ENCODE data around the gene CST6.
"Not testable (repeated sequence)": the region's sequence is repeated elsewhere in the genome, so short reads cannot be mapped to it uniquely, and the experiment has no call there.

CST6 gene

DNA sequence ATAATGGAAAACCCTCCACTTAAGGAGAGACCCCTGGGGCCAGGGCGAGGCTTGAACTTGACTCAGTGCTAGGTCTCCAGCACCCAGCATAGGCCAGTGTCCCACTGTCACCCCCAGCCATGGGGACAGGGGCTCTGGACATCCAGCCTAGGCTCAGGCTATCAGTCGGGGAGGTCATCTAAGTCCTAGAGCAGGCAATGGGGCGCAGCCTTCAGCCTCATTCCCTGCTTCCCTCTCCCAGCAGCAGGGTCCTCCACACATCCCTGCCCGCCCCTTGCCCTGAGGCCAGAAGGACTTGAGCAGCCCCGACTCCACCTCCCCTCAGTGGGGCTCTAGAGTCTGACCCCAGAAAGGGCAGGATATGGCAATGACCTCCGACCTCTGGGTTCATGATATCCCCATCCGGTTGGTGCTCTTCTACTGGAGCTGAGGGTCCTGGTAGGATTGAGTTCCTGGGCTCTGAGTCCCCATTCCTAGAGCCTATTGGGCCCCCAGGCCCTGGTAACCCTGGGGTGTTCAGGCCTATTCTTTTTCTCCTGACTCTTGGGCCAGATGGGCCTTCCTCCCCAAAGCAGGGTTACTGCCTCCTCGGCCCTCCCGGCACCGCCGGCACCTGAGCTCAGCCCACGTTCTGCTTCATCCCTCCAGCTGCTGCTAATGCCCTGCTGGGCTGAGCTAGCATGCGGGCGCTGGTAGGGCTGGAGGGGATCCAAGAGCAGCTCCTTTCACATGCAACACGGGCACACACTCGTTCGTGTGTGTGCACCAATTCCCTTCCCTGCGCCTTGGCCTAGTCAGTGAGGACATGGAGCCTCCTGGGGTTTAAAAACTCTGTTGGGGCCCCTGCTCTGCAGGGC is 4.4 kb downstream of the CST6 start:
- DNase-seq: no peak

DNA sequence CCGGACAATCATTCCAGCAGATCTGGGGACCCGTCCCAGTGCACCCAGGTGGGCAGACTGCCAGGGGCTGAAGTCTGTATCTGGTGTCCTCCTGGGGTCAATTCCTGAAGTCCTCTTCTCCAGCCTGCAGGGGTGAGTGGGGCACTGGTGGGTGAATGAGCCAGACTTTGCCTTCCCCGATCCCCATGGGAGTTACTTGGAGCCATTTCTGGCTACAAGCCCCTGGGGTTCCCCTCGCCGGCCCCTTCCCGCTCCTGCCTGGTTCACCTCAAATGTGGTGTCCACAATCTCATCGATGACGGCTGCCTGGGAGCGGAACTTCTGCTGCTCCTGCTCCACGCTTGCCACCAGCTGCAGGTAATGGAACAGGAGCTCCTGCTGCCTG is 5.0 kb downstream of the CST6 start:
- DNase-seq: no peak

DNA sequence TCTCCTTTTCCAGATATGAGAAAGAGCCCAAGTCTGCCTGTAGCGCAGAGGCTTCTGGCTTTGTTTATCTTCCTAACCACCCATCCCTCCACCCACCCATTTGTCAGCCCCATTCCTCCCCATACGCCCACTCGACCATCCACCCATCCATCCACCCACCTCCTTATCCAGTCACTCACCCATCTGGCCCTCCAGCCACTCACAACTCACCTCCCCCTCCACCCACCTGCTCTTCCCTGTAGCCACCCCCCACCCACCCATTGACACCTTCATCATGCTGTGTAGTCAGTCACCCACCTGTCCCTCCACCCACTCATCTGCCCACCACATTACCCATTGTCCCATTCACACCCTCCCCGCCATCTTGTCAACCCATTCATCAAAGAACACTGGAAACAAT is 5.5 kb downstream of the CST6 start:
- DNase-seq: no peak

DNA sequence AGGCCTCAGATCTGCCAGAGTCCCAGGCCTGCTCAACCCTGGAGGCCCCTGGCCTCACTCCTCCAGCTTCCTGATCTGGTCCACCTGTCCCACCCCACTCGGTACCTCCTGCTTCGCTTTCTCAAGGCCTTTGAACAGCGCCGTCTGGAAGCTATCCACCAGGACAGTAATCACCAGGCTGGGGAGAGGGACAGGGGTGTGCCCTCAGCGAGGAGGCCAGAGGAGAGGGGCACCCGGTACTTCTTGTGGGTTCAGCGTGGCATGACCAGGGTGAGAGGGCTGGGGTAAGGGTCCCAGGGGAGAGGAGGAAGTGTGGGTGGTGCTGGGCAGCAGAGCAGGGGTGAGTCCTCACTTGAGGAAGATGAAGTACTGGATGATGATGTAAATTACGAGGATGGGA is 8.4 kb downstream of the CST6 start:
- DNase-seq: no peak

DNA sequence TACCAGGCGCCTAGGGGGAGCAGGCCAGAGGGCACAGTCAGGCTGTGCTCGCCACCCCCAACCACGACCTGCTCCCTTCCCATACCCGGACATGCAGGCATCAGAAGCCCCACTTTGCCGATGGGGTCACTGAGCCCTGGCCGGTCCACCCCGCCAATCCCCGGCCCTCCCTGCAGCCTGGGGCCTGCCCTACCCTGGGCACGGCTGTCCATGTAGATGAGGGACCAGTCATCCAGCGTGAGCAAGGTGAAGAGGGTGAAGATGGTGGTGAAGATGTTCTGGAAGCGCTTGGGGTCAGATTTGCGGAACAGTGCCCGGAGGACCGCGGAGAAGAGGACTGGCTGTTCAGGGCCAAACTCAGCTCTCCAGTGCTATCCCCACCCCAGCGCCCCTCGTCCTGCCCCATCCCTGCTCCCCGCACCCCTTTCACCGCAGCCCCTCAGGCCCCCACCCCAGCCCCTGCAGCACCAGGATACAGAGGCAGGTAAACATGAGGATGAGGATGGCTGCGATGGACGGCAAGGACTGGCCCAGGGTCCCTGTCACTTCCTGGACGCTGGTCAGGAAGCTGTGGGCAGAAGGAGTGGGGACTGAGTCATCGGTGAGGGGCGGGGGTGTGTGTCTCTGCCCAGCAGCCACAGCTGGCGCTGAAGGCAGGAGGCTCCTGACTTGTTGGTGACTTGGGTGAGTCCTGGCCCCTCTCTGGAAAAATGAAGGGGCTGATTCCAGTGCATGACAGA is 9.0 kb downstream of the CST6 start:
- DNase-seq: peak; percentile 41

- DNase-seq: peak; percentile 85
Observed at GRCh38 chr11:66022401-66023185, 10.8 kb downstream of the CST6 start.

- DNase-seq: not testable (repeated sequence)
Observed at GRCh38 chr11:66023186-66023440, 11.3 kb downstream of the CST6 start.

GRCh38 chr11:66026017-66026529 is 14.3 kb downstream of the CST6 start, which contains the start of gene CATSPER1:
Gene CATSPER1 (minus strand): TSS chr11:66026479. CDS start chr11:66026379, 100 bp downstream.
- DNase-seq: no peak

DNA sequence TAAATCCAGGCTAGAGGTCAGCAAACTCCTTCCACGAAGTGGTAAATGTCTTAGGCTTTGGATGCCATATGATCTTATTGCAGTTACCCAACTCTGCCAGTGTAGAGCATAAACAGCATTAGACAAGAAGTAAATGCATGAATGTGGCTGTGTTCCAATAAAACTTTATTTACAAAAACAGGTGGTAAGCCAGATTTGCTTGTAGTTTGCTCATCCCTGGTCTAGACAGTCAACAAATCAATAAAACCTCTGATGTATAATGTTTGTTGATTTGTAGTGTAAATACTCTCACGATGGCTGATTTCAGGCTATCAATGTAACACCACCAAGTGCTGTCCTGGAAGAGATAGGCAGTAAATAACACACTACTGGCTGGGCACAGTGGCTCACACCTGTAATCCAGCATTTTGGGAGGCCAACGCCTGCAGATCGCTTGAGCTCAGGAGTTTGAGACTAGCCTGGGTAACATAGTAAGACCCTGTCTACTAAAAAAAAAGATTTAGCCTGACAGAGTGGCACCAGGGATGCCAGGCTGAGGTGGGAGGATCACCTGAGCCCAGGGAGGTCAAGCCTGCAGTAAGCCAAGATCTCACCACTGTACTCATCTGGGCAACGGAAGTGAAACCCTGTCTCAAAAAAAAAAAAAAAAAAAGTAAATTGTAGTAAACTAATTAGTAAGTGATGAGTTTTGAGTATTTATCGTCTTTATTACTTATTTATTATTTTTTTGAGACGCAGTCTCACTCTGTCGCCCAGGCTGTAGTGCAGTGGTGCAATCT is 21.3 kb downstream of the CST6 start:
- DNase-seq: no peak

DNA sequence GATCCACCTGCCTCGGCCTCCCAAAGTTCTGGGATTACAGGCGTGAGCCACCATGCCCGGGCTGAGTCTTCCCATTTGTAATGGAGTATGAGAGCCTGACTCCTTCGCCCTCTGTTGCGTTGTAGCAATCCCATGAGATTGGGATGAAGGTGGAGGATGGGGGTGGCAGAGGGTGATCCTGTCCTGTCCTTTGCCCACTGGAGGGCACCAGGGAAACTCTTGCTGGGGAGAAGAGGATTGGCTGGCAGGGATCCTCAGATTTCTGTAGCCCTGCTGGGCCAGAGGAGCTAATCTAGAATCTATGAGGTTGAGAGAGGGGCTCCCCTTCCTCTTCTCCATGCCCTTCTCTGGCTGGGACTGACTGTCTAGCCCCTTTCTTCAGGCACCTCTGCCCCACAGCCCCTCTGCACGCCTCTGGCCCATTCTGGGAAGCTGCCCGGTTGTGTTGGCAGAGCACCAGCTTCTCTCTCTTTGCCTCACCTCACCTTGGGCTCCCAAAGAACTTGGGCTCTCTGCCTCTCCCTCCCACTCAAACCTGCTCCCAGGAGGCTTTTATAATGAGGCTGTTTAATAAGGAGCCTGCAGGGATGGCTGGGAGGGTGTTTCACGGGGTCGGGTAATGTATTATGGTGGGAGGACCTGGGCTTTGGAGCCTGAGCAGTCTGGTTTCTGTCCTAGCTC is 24.0 kb downstream of the CST6 start:
- DNase-seq: no peak

DNA sequence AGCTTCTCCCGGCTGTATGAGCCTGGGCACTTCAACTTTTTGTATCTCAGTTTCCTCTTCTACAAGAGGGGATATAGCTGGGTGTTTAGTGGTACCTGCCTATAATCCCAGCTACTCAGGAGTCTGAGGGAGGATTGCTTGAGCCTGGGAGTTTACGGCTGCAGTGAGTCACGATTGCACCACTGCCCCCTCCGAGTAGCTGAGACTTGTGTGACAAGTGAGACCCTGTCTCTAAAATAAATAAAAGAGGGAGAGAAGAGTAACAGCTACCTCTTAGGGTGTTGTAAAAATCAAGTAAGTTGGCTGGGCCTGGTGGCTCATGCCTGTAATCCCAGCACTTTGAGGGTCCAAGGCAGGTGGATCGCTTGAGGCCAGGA is 24.5 kb downstream of the CST6 start:
- no peak for DNase-seq

GRCh38 chr11:66037327-66037726 is 25.5 kb downstream of the CST6 start:
- DNase-seq: no peak

- no peak for DNase-seq
Observed at GRCh38 chr11:66039765-66040164, 28.0 kb downstream of the CST6 start.

DNA sequence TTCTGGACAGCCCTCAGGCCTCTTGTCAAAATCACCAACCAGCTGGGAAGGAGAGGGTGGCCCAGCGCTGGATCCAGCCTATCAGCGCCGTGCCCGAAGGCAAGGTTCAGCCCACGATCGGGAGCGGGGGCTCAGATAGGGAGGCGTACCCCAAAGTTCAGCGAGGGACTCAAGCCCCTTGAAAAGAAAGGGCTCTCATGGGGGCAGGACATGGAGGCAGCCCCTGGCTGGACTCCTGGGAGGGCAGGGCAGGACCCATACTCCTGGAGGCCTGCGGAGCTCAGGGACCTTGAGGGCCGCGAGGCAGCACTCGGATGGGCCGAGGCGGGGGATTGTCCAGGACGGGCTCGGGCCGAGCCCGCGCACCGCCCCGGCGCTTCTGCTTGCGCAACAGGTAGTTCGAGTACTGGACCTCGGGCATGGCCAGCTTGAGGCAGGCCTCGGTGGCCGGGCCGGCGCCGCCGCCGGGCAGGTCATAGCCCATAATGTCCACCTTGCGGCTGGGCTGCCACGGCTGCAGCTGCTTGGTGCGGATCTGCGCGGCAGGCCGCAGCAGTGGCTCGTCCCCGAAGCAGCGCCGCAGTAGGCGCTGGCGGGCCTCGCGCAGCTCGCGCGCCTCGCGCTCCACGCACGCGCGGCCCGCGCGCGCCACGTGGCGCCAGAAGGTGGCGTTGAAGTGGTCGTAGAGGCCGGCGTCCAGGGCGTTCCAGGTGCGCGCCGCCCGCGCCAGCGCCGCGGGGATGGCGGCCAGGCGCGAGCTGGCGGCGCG is 30.6 kb downstream of the CST6 start:
- DNase-seq: no peak

DNA sequence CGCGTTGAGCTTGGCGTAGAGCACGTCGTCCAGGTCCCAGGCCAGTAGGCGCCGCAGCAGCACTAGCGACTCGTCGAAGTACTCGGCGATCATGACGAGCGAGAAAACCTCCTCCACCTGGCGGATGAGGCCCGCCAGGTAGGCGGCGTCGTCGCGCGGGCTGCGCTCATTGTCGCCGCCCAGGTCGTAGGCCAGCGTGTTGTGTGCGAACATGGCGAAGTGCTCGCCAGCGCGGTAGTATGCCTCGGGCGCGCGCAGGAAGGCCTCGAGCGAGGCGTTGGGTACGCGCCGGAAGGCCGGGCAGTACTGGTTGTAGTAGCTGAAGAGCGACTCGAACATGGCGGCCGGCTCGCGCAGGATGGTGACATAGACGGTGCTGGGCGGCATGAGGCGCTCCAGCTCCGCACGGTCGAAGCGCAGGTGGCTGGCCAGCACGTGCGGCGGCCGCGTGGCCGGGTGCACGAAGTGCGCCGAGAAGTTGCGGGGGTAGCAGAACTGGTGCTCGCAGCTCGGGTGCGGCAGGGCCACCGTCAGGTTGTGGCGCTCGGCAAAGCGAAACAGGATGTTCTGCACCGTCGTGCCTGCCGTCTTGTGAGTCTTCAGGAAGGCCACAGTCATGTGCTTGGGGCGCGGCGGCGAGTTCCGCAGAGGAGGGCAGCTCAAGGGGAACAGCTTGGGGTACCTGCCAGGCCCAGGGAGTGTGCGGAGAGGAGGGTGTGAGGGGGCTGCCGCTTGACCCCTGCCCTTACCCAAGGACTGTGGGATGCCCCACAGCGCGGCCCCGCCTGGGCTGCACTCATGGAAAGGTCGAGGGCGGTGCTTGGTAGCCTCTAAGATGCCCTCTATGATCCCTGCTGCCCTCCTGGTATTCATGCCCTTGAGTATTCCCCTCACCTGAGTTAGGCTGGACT is 31.4 kb downstream of the CST6 start:
- DNase-seq: no peak

- DNase-seq: no peak
Observed at GRCh38 chr11:66044757-66045156, 32.9 kb downstream of the CST6 start.

GRCh38 chr11:66045177-66045639 is 33.4 kb downstream of the CST6 start:
- DNase-seq: peak; percentile 80

GRCh38 chr11:66046901-66047300 is 35.1 kb downstream of the CST6 start:
- DNase-seq: no peak

GRCh38 chr11:66047541-66048365 is 35.9 kb downstream of the CST6 start:
- DNase-seq: no peak
